ENCODE data around the gene POLE.

Gene POLE

GRCh38 chr12:132657004-132657727 lies 30.0 kb downstream of the POLE start:
- DNase-seq (ENCODE audit: low read depth in 2 of 2) = no peak

- no peak for DNase-seq (ENCODE audit: low read depth in 2 of 2)
These were observed 33.4 kb downstream of the POLE start for GRCh38 chr12:132653567-132654290.

GRCh38 chr12:132651444-132652100 lies 35.6 kb downstream of the POLE start:
- no peak for DNase-seq (ENCODE audit: low read depth in 2 of 2)

GRCh38 chr12:132649226-132649945 lies 37.8 kb downstream of the POLE start:
- no peak for DNase-seq (ENCODE audit: low read depth in 2 of 2)

GRCh38 chr12:132648616-132649225 lies 38.4 kb downstream of the POLE start:
- DNase-seq (ENCODE audit: low read depth in 2 of 2) = no peak

- no peak for DNase-seq (ENCODE audit: low read depth in 2 of 2)
These were observed 39.3 kb downstream of the POLE start for GRCh38 chr12:132647858-132648257.

GRCh38 chr12:132646850-132647249 lies 40.3 kb downstream of the POLE start:
- no peak for DNase-seq (ENCODE audit: low read depth in 2 of 2)

GRCh38 chr12:132642846-132643835 lies 44.0 kb downstream of the POLE start:
- DNase-seq (ENCODE audit: low read depth in 2 of 2) = no peak

GRCh38 chr12:132641811-132642650 lies 45.1 kb downstream of the POLE start:
- no peak for DNase-seq (ENCODE audit: low read depth in 2 of 2)

GRCh38 chr12:132640936-132641335 lies 46.2 kb downstream of the POLE start:
- no peak for DNase-seq (ENCODE audit: low read depth in 2 of 2)

- no peak for DNase-seq (ENCODE audit: low read depth in 2 of 2)
These were observed 47.1 kb downstream of the POLE start for GRCh38 chr12:132639956-132640520.

- DNase-seq (ENCODE audit: low read depth in 2 of 2) = no peak
These were observed 48.4 kb downstream of the POLE start for GRCh38 chr12:132638541-132639408.

- no peak for DNase-seq (ENCODE audit: low read depth in 2 of 2)
These were observed 49.3 kb downstream of the POLE start for GRCh38 chr12:132637811-132638210.

- DNase-seq (ENCODE audit: low read depth in 2 of 2) = no peak
These were observed 51.8 kb downstream of the POLE start for GRCh38 chr12:132635076-132635955.

GRCh38 chr12:132634411-132634990 lies 52.6 kb downstream of the POLE start:
- no peak for DNase-seq (ENCODE audit: low read depth in 2 of 2)

GRCh38 chr12:132633901-132634300 lies 53.2 kb downstream of the POLE start:
- no peak for DNase-seq (ENCODE audit: low read depth in 2 of 2)

- DNase-seq (ENCODE audit: low read depth in 2 of 2) = no peak
These were observed 53.7 kb downstream of the POLE start for GRCh38 chr12:132633398-132633797.
